Measurements from ENCODE around the gene ANKS3. TPM values are rescaled to one million over a fixed set of nuclear protein-coding genes. Genes with fewer than 3 reads are reported as not detected.
A peak's percentile ranks its signal among the peaks of the same experiment; 100 is the strongest.

The ANKS3 gene
- total and polyA plus RNA-seq, 2 experiments from 2014 or later, result 35.2 to 40.3 TPM

DNA sequence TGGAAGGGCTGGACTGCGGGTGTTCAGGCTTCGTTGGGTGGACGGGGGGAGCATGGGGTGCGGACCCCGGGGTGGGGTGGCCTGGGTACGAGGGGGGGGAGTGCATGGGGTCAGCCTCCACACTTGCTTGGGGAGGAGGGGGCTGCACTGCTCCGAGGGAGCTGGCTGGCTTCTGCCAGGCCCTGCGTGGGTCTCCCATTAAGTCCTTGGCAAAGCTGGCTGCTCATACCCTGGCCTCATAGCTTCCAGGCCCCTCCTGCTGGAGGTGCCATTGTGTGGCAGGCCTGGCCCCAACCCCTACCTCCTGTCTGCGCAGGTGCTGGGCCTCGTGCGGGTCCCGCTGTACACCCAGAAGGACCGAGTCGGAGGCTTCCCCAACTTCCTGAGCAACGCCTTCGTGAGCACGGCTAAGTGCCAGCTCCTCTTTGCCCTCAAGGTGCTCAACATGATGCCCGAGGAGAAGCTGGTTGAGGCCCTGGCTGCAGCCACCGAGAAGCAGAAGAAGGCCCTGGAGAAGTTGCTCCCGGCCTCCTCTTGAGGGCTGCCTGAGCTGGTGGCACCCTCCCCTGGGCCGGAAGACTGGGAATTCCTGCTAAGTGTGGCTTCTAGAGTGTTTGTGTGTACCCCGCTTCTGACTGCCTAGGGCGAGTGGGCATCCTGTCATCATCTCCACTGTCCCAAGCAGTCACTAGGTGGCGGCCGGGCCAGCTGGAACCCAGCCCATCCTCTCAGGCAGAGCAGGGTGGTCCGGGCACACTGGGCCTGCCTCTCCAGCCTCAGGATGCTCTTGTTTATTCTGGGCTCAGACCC is 39.2 kb downstream of the ANKS3 start:
- peak in 1 of 2 donors; percentile 11 for DNase-seq (ENCODE audit: low read depth in 1 of 2, low spot score in 1 of 2)
- Histone ChIP-seq H3K27ac (peak overlapping the region; percentile 86), H3K36me3 (peaks cover 24% of the 10 kb centered on the region), H3K4me3 (peak overlapping the region; percentile 49), H3K9me3 (ENCODE audit: low read depth) (no peaks in the 10 kb centered on the region), H3K4me1 (ENCODE audit: low read depth) (peaks cover 4% of the 10 kb centered on the region), H3K27me3 (no peaks in the 10 kb centered on the region)
- TF ChIP-seq, protein P1, sequence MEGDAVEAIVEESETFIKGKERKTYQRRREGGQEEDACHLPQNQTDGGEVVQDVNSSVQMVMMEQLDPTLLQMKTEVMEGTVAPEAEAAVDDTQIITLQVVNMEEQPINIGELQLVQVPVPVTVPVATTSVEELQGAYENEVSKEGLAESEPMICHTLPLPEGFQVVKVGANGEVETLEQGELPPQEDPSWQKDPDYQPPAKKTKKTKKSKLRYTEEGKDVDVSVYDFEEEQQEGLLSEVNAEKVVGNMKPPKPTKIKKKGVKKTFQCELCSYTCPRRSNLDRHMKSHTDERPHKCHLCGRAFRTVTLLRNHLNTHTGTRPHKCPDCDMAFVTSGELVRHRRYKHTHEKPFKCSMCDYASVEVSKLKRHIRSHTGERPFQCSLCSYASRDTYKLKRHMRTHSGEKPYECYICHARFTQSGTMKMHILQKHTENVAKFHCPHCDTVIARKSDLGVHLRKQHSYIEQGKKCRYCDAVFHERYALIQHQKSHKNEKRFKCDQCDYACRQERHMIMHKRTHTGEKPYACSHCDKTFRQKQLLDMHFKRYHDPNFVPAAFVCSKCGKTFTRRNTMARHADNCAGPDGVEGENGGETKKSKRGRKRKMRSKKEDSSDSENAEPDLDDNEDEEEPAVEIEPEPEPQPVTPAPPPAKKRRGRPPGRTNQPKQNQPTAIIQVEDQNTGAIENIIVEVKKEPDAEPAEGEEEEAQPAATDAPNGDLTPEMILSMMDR (IDR thresholded peaks at IDR 0.05; ENCODE audit: low read depth, low read length), result no peak

DNA sequence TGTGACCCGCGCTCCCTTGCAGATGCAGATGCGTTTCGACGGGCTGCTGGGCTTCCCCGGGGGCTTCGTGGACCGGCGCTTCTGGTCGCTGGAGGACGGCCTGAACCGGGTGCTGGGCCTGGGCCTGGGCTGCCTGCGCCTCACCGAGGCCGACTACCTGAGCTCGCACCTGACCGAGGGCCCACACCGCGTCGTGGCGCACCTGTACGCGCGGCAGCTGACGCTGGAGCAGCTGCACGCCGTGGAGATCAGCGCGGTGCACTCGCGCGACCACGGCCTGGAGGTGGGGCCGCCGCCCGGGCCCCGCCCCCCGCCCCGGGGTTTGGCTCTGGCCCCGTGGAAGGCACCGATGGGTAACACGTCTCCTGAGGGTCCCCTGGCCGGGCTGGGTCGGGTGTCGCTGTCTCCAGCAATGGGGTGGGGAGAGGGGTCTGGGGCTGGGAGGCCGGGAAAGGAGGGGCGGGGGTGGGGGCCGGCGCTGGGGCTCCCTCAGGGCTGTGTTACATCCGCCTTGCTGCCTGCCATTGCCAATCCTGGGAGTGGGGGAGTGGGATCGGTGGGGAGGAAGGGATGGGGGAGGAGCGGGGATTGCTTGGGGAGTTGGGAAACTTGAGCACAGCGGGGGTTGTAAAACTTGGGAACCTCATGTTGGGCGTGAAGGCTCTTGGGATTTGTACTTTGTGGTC is 40.0 kb downstream of the ANKS3 start:
- Histone ChIP-seq H3K27ac (peak overlapping the region; percentile 86), H3K36me3 (peaks cover 18% of the 10 kb centered on the region), H3K4me1 (ENCODE audit: low read depth) (peaks cover 4% of the 10 kb centered on the region), H3K9me3 (ENCODE audit: low read depth) (no peaks in the 10 kb centered on the region), H3K4me3 (peak overlapping the region; percentile 49), H3K27me3 (no peaks in the 10 kb centered on the region)
- TF ChIP-seq, protein P1 (IDR thresholded peaks at IDR 0.05; ENCODE audit: low read depth, low read length), result no peak
- peak; percentile 42 to 81 for DNase-seq (ENCODE audit: low read depth in 1 of 2, low spot score in 1 of 2)

DNA sequence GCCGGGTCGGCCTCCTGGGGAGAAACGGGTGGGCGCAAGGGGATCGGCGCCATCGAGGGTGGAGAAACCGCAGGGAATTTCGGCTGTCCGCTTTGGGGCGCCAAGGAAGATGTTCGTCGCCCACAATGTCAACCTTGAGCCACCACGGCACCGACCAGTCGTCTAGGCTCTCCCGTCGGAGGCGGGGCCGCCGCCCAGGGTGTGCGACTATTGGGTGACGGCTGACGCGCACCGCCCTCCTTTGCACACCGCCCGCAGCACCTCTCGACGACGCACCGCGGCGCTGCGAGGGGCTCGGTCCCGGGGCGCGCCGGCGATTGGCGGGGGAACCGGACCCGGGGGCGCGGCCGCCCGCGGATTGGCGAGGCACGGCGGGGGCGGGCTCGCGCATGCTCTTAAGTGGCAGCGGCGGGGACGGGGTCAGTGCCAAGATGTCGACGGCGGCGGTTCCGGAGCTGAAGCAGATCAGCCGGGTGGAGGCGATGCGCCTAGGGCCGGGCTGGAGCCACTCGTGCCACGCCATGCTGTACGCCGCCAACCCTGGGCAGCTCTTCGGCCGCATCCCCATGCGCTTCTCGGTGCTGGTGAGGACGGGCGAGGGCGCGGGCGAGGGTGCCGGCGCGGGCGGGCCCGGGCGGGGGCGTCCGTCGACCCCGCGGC is 40.6 kb downstream of the ANKS3 start, which contains the start of gene NUDT16L1:
TSS of gene NUDT16L1 (plus strand) at position 267 of the 660 bp plus-strand sequence. CDS start at position 432, 165 bp downstream.
- Histone ChIP-seq H3K4me1 (ENCODE audit: low read depth) (peaks cover 4% of the 10 kb centered on the region), H3K27ac (peak within 1 kb of the TSS; percentile 86), H3K27me3 (no peaks in the 10 kb centered on the region), H3K4me3 (peak within 1 kb of the TSS; percentile 49), H3K9me3 (ENCODE audit: low read depth) (no peaks in the 10 kb centered on the region), H3K36me3 (peaks cover 12% of the 10 kb centered on the region)
- TF ChIP-seq, protein P1 (IDR thresholded peaks at IDR 0.05; ENCODE audit: low read depth, low read length), result peak; percentile 3
- peak; percentile 97 for DNase-seq (ENCODE audit: low read depth in 1 of 2, low spot score in 1 of 2)

DNA sequence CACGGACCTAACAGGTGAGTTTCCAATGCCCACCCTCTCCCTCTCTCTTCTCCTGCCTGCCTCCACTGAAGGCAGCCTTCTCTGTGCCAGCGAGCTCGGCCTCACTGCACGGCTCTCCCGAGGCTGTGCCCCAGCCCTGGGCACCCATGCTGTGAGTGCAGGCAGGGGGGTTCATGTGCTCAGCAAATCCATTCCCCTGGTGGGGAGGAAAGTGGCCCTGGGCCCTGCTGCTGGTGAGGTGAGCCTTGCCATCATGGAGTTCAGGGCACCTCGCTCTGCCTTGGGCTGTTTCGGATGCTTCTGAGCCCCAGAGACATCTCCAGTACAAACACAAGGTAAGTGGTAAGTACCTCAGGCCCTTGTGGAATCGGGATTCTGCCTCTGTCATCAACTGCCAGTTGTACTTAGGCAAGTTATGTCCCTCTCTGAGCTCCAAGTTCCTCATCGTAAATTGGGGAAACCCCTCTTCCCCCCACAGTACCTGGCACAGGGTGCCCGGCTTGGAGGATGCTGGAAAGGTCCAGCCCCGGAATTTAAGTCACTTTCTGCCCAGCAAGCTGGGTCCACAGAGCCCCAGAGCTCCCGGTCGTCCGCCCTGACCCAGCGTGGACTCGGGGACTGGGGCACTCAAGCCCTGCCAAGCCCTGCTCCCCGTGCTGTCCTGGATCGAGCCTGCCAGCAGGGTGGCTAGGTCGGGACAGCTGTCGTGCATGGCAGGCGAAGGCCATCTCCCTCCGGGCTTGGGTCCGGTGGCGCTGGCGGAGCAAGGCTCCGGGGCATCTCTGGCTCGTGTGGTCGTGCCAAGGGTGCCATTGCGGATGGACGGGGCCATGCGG is 41.4 kb downstream of the ANKS3 start:
- Histone ChIP-seq H3K4me3 (peak overlapping the region; percentile 49), H3K9me3 (ENCODE audit: low read depth) (no peaks in the 10 kb centered on the region), H3K27me3 (no peaks in the 10 kb centered on the region), H3K27ac (no peak overlapping the region), H3K4me1 (ENCODE audit: low read depth) (peaks cover 4% of the 10 kb centered on the region), H3K36me3 (peaks cover 8% of the 10 kb centered on the region)
- peak in 1 of 2 donors; percentile 7 for DNase-seq (ENCODE audit: low read depth in 1 of 2, low spot score in 1 of 2)
- TF ChIP-seq, protein P1 (IDR thresholded peaks at IDR 0.05; ENCODE audit: low read depth, low read length), result no peak

All from cardiac muscle cell (in vitro differentiated cells and primary cell).